Chondrocyte (in vitro differentiated cells): ENCODE results near the gene SLC25A13. TPM values are rescaled to one million over a fixed set of nuclear protein-coding genes. Genes with fewer than 3 reads are reported as not detected.

Experiments
- DNase-seq: peaks from one replicate; pipeline ENCODE4 v3.0.0; 2021; ENCODE audit warnings: mixed read lengths, low spot score
- H3K27ac Mint-ChIP-seq: one replicate; pipeline ENCODE4 v1.8.0; 2021; ENCODE audit warnings: mild to moderate bottlenecking, moderate library complexity, mixed read lengths; ENCODE audit not compliant: unreplicated experiment
- H3K27me3 Mint-ChIP-seq: 2 replicates; pipeline ENCODE4 v1.8.0; 2021; ENCODE audit warnings: low read depth, mixed read lengths
- H3K36me3 Mint-ChIP-seq: 2 replicates; pipeline ENCODE4 v1.8.0; 2021; ENCODE audit warnings: low read depth, mixed read lengths
- H3K4me1 Mint-ChIP-seq: 2 replicates; pipeline ENCODE4 v1.8.0; 2021; ENCODE audit warnings: low read depth, mild to moderate bottlenecking, mixed read lengths
- H3K4me3 Mint-ChIP-seq: one replicate; pipeline ENCODE4 v1.8.0; 2021; ENCODE audit warnings: mild to moderate bottlenecking, moderate library complexity, mixed read lengths; ENCODE audit not compliant: unreplicated experiment
- H3K9me3 Mint-ChIP-seq: 2 replicates; pipeline ENCODE4 v1.8.0; 2021; ENCODE audit warnings: low read depth, mixed read lengths
- CTCF ChIP-seq: fragments of 200-600 bp; sonication (generic); IDR thresholded peaks from 2 replicates; pipeline ENCODE4 v1.5.0; 2021; ENCODE audit warnings: antibody characterized with exemption, mild to moderate bottlenecking, moderate library complexity
- total RNA-seq: library from RNA; stranded (reverse); gene quantifications from 3 replicates; pipeline ENCODE4 v1.2.1, GENCODE V29; 2021

Gene SLC25A13
- total RNA-seq, 1 donor from 2014 or later, result 26.6 TPM

- Mint-ChIP-seq H3K27me3 (no peaks in the 10 kb centered on the region), H3K36me3 (peaks cover 25% of the 10 kb centered on the region), H3K4me3 (no peak overlapping the region), H3K4me1 (peaks cover 13% of the 10 kb centered on the region), H3K9me3 (no peaks in the 10 kb centered on the region), H3K27ac (no peak overlapping the region)
- DNase-seq, result no peak
- TF ChIP-seq CTCF, result no peak
Observed at GRCh38 chr7:96179341-96179740, 142.6 kb downstream of the SLC25A13 start.

- no peak for DNase-seq
- Mint-ChIP-seq H3K27ac (no peak overlapping the region), H3K9me3 (no peaks in the 10 kb centered on the region), H3K4me3 (no peak overlapping the region), H3K36me3 (peaks cover 23% of the 10 kb centered on the region), H3K27me3 (no peaks in the 10 kb centered on the region), H3K4me1 (peaks cover 13% of the 10 kb centered on the region)
- no peak for TF ChIP-seq CTCF
Observed at GRCh38 chr7:96178581-96178980, 143.3 kb downstream of the SLC25A13 start.

GRCh38 chr7:96177353-96177752 lies 144.5 kb downstream of the SLC25A13 start:
- no peak overlapping the region for H3K4me3 Mint-ChIP-seq
- H3K4me1 Mint-ChIP-seq, result peaks cover 13% of the 10 kb centered on the region
- H3K36me3 Mint-ChIP-seq, result peaks cover 20% of the 10 kb centered on the region
- H3K27me3 Mint-ChIP-seq, result no peaks in the 10 kb centered on the region
- no peak for DNase-seq
- no peaks in the 10 kb centered on the region for H3K9me3 Mint-ChIP-seq
- no peak for TF ChIP-seq CTCF
- no peak overlapping the region for H3K27ac Mint-ChIP-seq

GRCh38 chr7:96174812-96175211 lies 147.1 kb downstream of the SLC25A13 start:
- peaks cover 10% of the 10 kb centered on the region for H3K4me1 Mint-ChIP-seq
- H3K36me3 Mint-ChIP-seq, result peaks cover 17% of the 10 kb centered on the region
- no peak overlapping the region for H3K27ac Mint-ChIP-seq
- no peaks in the 10 kb centered on the region for H3K9me3 Mint-ChIP-seq
- H3K27me3 Mint-ChIP-seq, result no peaks in the 10 kb centered on the region
- TF ChIP-seq CTCF, result no peak
- no peak for DNase-seq
- no peak overlapping the region for H3K4me3 Mint-ChIP-seq

- TF ChIP-seq CTCF, result no peak
- Mint-ChIP-seq H3K27ac (no peak overlapping the region), H3K4me3 (no peak overlapping the region), H3K9me3 (no peaks in the 10 kb centered on the region), H3K4me1 (peaks cover 12% of the 10 kb centered on the region), H3K27me3 (no peaks in the 10 kb centered on the region), H3K36me3 (peaks cover 19% of the 10 kb centered on the region)
- no peak for DNase-seq
Observed at GRCh38 chr7:96173781-96174180, 148.1 kb downstream of the SLC25A13 start.
